Mesenchymal stem cell (in vitro differentiated cells and primary cell): ENCODE data around the gene TTF2.

Experiments
- DNase-seq: peaks from one replicate; pipeline ENCODE4 v3.0.0-alpha.2; 2013
- H2AFZ ChIP-seq: one replicate; pipeline ENCODE4 v1.6.1; 2013; ENCODE audit warnings: low read depth, mild to moderate bottlenecking, control low read depth, inconsistent platforms, low read length, moderate library complexity
- H2AK5ac ChIP-seq: 2 replicates; pipeline ENCODE4 v1.6.1; 2013; ENCODE audit warnings: low read length, moderate library complexity, mild to moderate bottlenecking, inconsistent platforms; ENCODE audit not compliant: severe bottlenecking
- H2BK120ac ChIP-seq: one replicate; pipeline ENCODE4 v1.6.1; 2013; ENCODE audit warnings: low read depth, mild to moderate bottlenecking, inconsistent platforms, low read length, moderate library complexity
- H2BK12ac ChIP-seq, 2 experiments: one replicate each; pipeline ENCODE4 v1.6.1; 2013; ENCODE audit warnings: inconsistent platforms in 2 of 2, low read length in 2 of 2, mild to moderate bottlenecking in 2 of 2, moderate library complexity in 2 of 2, control low read depth in 1 of 2
- H2BK15ac ChIP-seq: one replicate; pipeline ENCODE4 v1.6.1; 2013; ENCODE audit warnings: mild to moderate bottlenecking, low read depth, inconsistent platforms; ENCODE audit not compliant: poor library complexity, severe bottlenecking
- H2BK5ac ChIP-seq: 2 replicates; pipeline ENCODE4 v1.6.1; 2013; ENCODE audit warnings: low read depth, mild to moderate bottlenecking, low read length, control low read depth, inconsistent platforms; ENCODE audit not compliant: poor library complexity, severe bottlenecking
- H3K14ac ChIP-seq, 2 experiments: one replicate each; pipeline ENCODE4 v1.6.1; 2013; ENCODE audit warnings: inconsistent platforms in 2 of 2, low read length in 2 of 2, control low read depth in 1 of 2, mild to moderate bottlenecking in 1 of 2, moderate library complexity in 1 of 2
- H3K18ac ChIP-seq, 2 experiments: one replicate each; pipeline ENCODE4 v1.6.1; 2013; ENCODE audit warnings: inconsistent platforms in 2 of 2, low read length in 2 of 2, control low read depth in 1 of 2, low read depth in 1 of 2, mild to moderate bottlenecking in 1 of 2
- H3K23ac ChIP-seq, 2 experiments: one replicate each; pipeline ENCODE4 v1.6.1; 2013; ENCODE audit warnings: inconsistent platforms in 2 of 2, low read length in 2 of 2, mild to moderate bottlenecking in 2 of 2, moderate library complexity in 2 of 2, control low read depth in 1 of 2
- H3K27ac ChIP-seq: 2 replicates; pipeline ENCODE4 v1.5.1; 2013; ENCODE audit warnings: mild to moderate bottlenecking, moderate library complexity, low read length, control low read depth, inconsistent platforms; ENCODE audit not compliant: poor library complexity, severe bottlenecking
- H3K27me3 ChIP-seq, 2 experiments: 2 replicates each; pipeline versions ENCODE4 v1.6.1 to v1.7.0; 2013; ENCODE audit warnings: low read length in 2 of 2, mild to moderate bottlenecking in 2 of 2, moderate library complexity in 2 of 2, control low read depth in 1 of 2, inconsistent platforms in 1 of 2; ENCODE audit not compliant: control insufficient read depth in 1 of 2, insufficient read depth in 1 of 2
- H3K36me3 ChIP-seq, 2 experiments: 2 replicates each; pipeline versions ENCODE4 v1.6.1 to v1.7.0; 2013; ENCODE audit warnings: low read length in 2 of 2, control low read depth in 1 of 2, inconsistent platforms in 1 of 2, low read depth in 1 of 2, mild to moderate bottlenecking in 1 of 2; ENCODE audit not compliant: insufficient read depth in 2 of 2, control insufficient read depth in 1 of 2
- H3K4ac ChIP-seq, 2 experiments: one replicate each; pipeline ENCODE4 v1.6.1; 2013; ENCODE audit warnings: inconsistent platforms in 2 of 2, low read length in 2 of 2, mild to moderate bottlenecking in 2 of 2, moderate library complexity in 2 of 2, control low read depth in 1 of 2, low read depth in 1 of 2
- H3K4me1 ChIP-seq: 2 replicates; pipeline ENCODE4 v1.6.1; 2013; ENCODE audit warnings: low read depth, low read length, control low read depth; ENCODE audit not compliant: control insufficient read depth, insufficient read depth
- H3K4me2 ChIP-seq: 2 replicates; pipeline ENCODE4 v1.6.1; 2013; ENCODE audit warnings: low read length, mild to moderate bottlenecking, inconsistent platforms; ENCODE audit not compliant: poor library complexity, severe bottlenecking
- H3K4me3 ChIP-seq, 2 experiments: 2 replicates each; pipeline versions ENCODE4 v1.5.1 to v1.7.0; 2013; ENCODE audit warnings: low read length in 2 of 2, mild to moderate bottlenecking in 2 of 2, control low read depth in 1 of 2, low read depth in 1 of 2; ENCODE audit not compliant: insufficient read depth in 1 of 2
- H3K79me1 ChIP-seq: replicated peaks from 2 replicates; pipeline ENCODE4 v1.6.1; 2013; ENCODE audit warnings: mild to moderate bottlenecking, control low read depth, low read length, inconsistent platforms; ENCODE audit not compliant: poor library complexity, severe bottlenecking
- H3K9ac ChIP-seq: 2 replicates; pipeline ENCODE4 v1.7.0; 2013; ENCODE audit warnings: mild to moderate bottlenecking, low read length, moderate library complexity
- H3K9me3 ChIP-seq: 2 replicates; pipeline ENCODE4 v1.7.0; 2013; ENCODE audit warnings: mild to moderate bottlenecking, low read length; ENCODE audit not compliant: control insufficient read depth
- H4K8ac ChIP-seq: one replicate; pipeline ENCODE4 v1.6.1; 2013; ENCODE audit warnings: inconsistent platforms, mild to moderate bottlenecking, low read length, moderate library complexity
- H4K91ac ChIP-seq: one replicate; pipeline ENCODE4 v1.6.1; 2013; ENCODE audit warnings: mild to moderate bottlenecking, low read length, inconsistent platforms
- WGBS: methylation state at CpG from one replicate; pipeline ENCODE4 v1.1.7; 2013; ENCODE audit warnings: mixed read lengths; 5-methylcytosine and 5-hydroxymethylcytosine counted together

Gene TTF2

DNA sequence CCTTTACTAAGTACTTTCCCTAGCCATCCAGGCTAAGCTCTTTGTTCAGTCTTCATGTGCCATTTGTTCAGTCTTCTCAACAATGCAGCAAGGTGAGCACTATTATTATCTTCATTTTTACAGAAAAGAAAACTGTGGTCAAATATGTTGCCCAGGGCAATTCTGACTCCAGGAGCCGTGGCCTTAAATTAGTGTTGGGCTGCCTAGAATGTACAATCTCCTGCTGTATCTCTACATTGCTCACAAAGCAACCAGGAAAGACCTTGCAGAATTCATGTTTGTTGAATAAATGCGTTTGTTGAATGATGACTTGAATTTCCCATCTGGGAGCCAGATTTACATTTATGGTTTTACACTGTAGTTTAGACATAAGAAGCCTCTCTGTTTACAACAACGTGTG, 44.4 kb upstream of the TTF2 start:
- Histone ChIP-seq H2BK15ac (no peak overlapping the region), H3K23ac (no peak overlapping the region), H3K79me1 (no peaks in the 10 kb centered on the region), H3K4me3 (no peak overlapping the region), H3K4ac (no peak overlapping the region), H4K8ac (no peak overlapping the region), H3K9me3 (no peaks in the 10 kb centered on the region), H3K14ac (no peak overlapping the region), H3K4me2 (no peak overlapping the region), H3K27me3 (peaks cover 0 to 4% of the 10 kb centered on the region in 2 experiments), H2BK120ac (no peak overlapping the region), H3K27ac (no peak overlapping the region), H2BK5ac (no peak overlapping the region), H3K4me1 (peaks cover 1% of the 10 kb centered on the region), H2AFZ (no peak overlapping the region), H4K91ac (no peak overlapping the region), H2AK5ac (no peak overlapping the region), H3K36me3 (no peaks in the 10 kb centered on the region), H3K9ac (no peak overlapping the region), H2BK12ac (no peak overlapping the region), H3K18ac (no peak overlapping the region)
- 89% methylated on average over 1 of the region's 3 CpGs for WGBS
- DNase-seq = no peak

DNA sequence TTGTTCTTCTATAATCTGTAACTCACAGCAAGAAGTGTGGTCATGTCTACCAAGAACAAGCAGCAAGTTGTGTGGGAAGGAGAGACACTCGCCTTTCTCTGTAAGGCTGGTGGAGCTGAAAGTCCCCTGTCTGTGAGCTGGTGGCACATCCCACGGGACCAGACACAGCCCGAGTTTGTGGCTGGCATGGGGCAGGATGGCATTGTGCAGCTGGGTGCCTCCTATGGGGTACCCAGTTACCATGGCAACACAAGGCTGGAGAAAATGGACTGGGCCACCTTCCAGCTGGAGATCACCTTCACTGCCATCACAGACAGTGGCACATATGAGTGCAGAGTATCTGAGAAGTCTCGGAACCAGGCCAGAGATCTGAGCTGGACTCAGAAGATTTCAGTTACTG, 43.1 kb upstream of the TTF2 start:
- Histone ChIP-seq H2AK5ac (no peak overlapping the region), H4K8ac (no peak overlapping the region), H2AFZ (no peak overlapping the region), H3K18ac (no peak overlapping the region), H3K4me1 (peaks cover 1% of the 10 kb centered on the region), H3K9me3 (no peaks in the 10 kb centered on the region), H3K27me3 (peaks cover 0 to 6% of the 10 kb centered on the region in 2 experiments), H3K27ac (no peak overlapping the region), H2BK15ac (no peak overlapping the region), H2BK12ac (no peak overlapping the region), H4K91ac (no peak overlapping the region), H3K4me3 (no peak overlapping the region), H3K14ac (no peak overlapping the region), H3K4ac (no peak overlapping the region), H3K9ac (no peak overlapping the region), H3K36me3 (no peaks in the 10 kb centered on the region), H3K23ac (no peak overlapping the region), H2BK120ac (no peak overlapping the region), H3K4me2 (no peak overlapping the region), H2BK5ac (no peak overlapping the region), H3K79me1 (no peaks in the 10 kb centered on the region)
- no peak for DNase-seq
- WGBS = 93% methylated on average over 4 of the region's 4 CpGs

DNA sequence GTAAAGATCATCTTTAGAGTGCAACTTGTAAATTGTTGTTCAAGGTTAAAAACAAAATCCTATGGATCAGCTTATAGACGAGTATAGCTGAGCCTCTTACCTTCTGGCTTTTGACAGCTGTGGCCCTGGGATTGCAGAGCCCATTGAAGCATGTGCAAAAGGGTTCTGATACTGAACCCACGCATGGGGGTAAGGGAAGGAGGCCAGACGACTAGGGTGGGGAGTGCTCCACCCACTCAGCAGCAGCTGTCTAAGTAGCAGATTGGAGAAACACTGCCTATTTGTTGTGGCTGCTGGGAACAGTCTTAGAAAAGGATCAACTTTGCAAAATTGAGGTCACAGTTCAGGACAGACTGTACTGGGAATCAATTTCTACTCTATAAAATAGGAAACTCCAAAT, 42.5 kb upstream of the TTF2 start:
- 68% methylated on average over 3 of the region's 3 CpGs for WGBS
- no peak overlapping the region for H2BK15ac ChIP-seq
- H3K27me3 ChIP-seq = peaks cover 0 to 6% of the 10 kb centered on the region in 2 experiments

DNA sequence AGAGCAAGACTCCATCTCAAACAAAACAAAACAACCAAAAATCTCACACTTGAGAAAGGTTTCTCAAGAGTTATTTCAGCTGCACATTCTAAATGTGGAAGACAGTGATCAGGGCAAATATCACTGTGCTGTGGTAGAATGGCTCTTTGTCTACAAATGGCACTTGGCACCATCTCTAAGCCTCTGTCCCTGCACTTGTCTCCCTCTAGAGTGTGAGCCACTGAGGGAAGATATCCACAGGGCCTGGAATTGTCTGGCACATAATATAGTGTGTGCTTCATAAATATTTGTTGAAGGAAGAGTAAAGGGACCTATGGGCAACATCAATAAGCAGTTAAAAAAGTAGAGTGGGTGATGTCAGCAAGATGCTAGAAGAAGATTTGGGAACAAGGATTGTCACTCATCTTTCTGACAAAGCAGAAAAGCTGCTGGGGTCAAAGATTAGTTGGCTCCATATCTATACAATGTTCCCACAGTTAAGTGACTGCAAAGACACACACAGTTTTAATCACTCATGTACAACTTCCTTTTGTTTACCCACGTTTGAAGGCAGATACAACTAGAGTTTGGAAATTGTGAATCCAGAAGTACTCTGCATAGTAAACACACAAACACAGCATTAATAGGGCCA, 39.5 kb upstream of the TTF2 start:
- H3K27me3 ChIP-seq = peaks cover 0 to 6% of the 10 kb centered on the region in 2 experiments
- no peak overlapping the region for H2BK120ac ChIP-seq
- no peak overlapping the region for H3K23ac ChIP-seq
- no peak overlapping the region for H4K8ac ChIP-seq
- no peaks in the 10 kb centered on the region for H3K79me1 ChIP-seq
- H3K9ac ChIP-seq = no peak overlapping the region
- no peaks in the 10 kb centered on the region for H3K4me1 ChIP-seq
- no peak for DNase-seq
- no peak overlapping the region for H3K27ac ChIP-seq
- no peak overlapping the region for H3K14ac ChIP-seq
- H2AK5ac ChIP-seq = no peak overlapping the region
- H3K4ac ChIP-seq = no peak overlapping the region
- no peak overlapping the region for H2BK5ac ChIP-seq
- 71% methylated on average over 1 of the region's 1 CpG for WGBS
- H4K91ac ChIP-seq = no peak overlapping the region
- H2AFZ ChIP-seq = no peak overlapping the region
- no peak overlapping the region for H2BK15ac ChIP-seq
- H3K18ac ChIP-seq = no peak overlapping the region
- no peak overlapping the region for H2BK12ac ChIP-seq
- no peak overlapping the region for H3K4me2 ChIP-seq
- peaks cover 0 to 6% of the 10 kb centered on the region in 2 experiments for H3K36me3 ChIP-seq
- H3K9me3 ChIP-seq = no peaks in the 10 kb centered on the region
- H3K4me3 ChIP-seq = no peak overlapping the region

More for the DNA sequence above, 42.5 kb upstream of the TTF2 start:
- no peak overlapping the region for H2AK5ac ChIP-seq
- peaks cover 1% of the 10 kb centered on the region for H3K4me1 ChIP-seq
- H4K91ac ChIP-seq = no peak overlapping the region
- no peak overlapping the region for H2BK120ac ChIP-seq
- H3K27ac ChIP-seq = no peak overlapping the region
- no peaks in the 10 kb centered on the region for H3K79me1 ChIP-seq
- no peaks in the 10 kb centered on the region for H3K9me3 ChIP-seq
- H3K4ac ChIP-seq = no peak overlapping the region
- no peak overlapping the region for H3K18ac ChIP-seq
- H3K36me3 ChIP-seq = no peaks in the 10 kb centered on the region
- no peak overlapping the region for H4K8ac ChIP-seq
- no peak for DNase-seq
- H3K4me2 ChIP-seq = no peak overlapping the region
- H3K14ac ChIP-seq = no peak overlapping the region
- no peak overlapping the region for H2AFZ ChIP-seq
- no peak overlapping the region for H3K9ac ChIP-seq
- H3K4me3 ChIP-seq = no peak overlapping the region
- no peak overlapping the region for H2BK12ac ChIP-seq
- H2BK5ac ChIP-seq = no peak overlapping the region
- no peak overlapping the region for H3K23ac ChIP-seq
